ENCODE measurements around the gene PKP2.
A peak's percentile ranks its signal among the peaks of the same experiment; 100 is the strongest.

The PKP2 gene

DNA sequence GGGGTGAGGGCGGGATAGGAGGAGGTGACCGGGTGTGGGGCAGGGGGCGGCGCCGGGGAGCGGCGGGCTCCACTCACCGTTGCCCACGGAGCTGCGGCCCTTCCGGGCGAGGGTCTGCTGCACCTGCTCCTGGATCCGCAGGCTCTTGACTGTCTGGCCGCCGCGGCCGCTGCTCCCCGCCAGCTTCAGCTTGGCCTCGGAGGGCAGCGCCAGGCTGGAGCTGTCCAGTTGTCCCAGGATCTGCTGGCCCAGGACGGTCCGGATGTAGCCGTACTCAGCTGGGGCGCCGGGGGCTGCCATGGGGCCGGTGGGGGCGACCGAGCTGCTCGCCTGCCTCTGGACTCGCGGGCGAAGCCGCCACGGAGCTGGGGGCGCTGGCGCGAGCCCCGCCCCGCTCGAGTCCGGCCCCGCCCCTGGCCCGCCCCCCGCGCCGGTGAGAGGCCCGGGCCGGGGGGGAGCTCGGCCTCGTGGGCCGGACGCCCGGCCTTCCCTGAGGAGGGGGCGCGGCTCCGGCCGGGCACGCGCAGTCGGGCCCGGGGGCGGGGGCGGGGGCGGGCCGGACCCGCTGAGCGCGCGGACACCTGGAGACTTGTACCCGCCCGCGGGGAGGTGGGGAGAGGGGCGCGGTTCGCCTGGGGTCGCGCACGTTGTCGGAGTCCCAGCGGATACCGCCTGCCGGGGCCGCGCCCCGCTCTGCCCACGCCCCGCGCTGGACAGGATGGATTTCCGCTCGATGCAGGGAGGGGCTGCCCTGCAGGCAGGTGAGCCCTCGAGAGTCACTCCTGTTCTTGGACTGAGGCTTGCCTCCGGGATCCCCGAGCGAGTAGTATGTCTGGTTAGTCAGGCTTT, at the start of gene PKP2:
Gene PKP2, minus strand, starts transcription at position 346 of the 849 bp plus-strand sequence. Its CDS starts 46 bp downstream, at position 300.
- DNase-seq: peak; percentile 89 to 94

- DNase-seq: no peak
Observed at GRCh38 chr12:32944195-32944594, 47.6 kb upstream of the PKP2 start.

- no peak for DNase-seq
Observed at GRCh38 chr12:32939801-32940200, 43.2 kb upstream of the PKP2 start.

DNA sequence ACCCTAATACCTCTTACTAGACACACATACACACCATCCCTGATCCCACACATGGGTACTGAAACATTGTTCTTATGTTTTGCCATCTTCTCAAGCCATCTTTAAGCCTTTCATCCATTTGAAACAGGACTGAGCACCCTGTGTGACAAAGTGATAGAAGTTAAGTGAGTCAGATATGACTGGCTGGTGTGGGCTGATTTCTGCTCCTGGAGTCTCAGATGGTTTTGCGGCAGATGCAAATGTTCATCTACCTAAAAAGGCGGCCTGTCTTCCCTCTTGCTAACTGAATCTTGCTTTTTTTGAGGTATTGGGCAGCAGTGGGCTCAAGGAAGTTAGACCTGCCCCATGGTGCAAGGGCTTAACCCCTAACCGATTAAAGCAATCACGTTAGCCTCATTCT, 30.4 kb upstream of the PKP2 start:
- no peak for DNase-seq

- no peak for DNase-seq
Observed at GRCh38 chr12:32926356-32926755, 29.8 kb upstream of the PKP2 start.

- DNase-seq: no peak
Observed at GRCh38 chr12:32922546-32923297, 26.1 kb upstream of the PKP2 start.

- no peak for DNase-seq
Observed at GRCh38 chr12:32921397-32921796, 24.8 kb upstream of the PKP2 start.

GRCh38 chr12:32920506-32921085, 24.0 kb upstream of the PKP2 start:
- no peak for DNase-seq

GRCh38 chr12:32918890-32919801, 22.6 kb upstream of the PKP2 start:
- peak; percentile 34 to 39 for DNase-seq

DNA sequence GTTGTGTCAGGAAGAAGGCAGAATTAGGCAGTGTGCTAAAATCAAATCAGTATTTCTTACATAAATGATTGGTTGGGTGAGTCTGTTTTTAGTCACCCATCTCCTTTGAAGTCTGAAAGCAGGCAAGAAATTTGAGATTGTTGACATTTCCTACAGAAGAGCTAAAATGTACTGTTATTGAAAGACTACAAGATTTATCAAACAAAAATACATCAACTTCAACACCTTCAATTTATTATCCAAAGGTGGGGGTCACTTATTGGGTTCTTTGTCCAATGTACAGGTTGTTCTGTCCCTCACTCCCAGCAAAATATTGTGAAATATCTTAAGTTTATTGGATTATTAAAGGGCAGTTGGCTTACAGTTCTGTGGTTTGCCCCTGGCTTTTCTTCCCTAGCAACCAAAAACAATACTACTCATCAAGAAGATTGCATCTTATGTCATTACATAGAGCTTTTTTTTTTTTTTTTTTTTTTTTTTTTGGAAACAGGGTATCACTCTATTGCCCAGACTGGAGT, 20.6 kb upstream of the PKP2 start:
- DNase-seq: no peak

DNA sequence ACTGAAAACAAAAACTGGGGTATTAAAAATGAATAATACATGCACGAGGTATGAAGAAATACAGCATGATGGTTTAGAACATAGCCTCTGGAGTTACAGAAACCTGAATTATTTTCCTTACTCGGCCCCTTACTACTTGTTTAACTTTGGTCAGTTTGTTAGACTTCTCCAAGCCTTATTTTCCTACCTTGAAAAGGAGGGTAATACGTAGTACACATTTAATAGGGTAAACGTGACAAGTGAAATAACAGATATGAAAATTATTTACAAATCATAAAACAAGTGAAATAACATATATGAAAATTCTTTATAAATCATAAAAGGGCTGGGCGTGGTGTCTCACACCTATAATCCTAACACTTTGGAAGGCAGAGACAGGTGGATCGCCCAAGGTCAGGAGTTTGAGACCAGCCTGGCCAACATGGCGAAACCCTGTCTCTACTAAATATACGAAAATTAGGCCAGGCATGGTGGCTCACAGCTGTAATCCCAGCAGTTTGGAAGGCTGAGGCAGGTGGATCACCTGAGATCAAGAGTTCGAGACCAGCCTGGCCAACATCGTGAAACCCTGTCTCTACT, 11.4 kb upstream of the PKP2 start:
- no peak for DNase-seq

DNA sequence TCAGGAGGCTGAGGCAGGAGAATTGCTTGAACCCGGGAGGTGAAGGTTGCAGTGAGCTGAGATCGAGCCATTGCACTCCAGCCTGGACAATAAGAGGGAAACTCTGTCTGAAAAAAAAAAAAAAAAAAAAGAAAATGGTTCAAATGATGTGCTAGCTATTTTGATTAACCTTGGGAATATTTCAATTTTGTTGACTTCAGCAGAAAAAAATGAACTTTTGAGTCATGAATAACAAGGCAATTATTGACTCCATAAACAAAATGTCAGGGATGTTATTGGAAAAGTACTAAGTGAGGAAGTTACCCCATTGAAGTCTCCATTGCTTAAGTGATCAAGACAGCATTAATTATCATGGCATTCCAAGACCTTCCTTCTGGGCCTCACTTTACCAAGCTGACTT, 10.6 kb upstream of the PKP2 start:
- no peak for DNase-seq

- no peak for DNase-seq
Observed at GRCh38 chr12:32906399-32907165, 10.0 kb upstream of the PKP2 start.

DNA sequence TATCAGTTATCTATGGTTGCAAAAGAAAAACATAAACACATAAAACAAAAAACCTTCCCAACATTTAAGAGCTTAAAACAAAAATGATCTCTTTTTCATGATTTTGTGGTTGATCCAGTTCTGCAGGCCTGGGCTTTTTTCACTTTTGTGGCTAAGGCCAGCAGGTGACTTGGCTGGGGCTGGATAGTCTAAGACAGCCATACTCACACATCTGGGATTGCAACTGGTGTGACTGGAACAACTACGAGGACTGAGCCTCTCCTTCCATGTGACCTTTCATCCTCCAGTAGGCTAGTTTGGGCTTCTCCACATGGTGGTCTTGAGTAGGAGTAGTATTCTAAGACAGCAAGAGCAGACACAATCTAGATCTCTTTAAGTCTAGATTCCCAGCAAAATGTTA, 7.2 kb upstream of the PKP2 start:
- no peak for DNase-seq

DNA sequence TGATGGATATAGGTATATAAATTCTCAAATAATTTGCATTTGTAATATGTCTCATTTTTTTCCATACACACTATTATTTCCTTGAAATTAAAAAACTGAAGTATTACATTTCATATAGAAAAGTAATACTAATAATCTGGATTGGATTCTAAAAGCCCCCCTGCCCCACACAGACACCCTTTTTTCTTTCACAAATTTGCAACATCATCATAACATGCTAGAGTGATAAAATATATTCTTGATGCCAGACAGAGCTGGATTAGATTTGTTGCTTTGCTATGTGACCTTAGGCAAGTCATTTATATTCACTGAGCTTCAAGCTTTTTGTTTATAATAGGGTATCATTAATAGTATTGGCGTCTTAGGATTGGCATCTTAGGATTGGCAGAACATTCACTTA, 6.7 kb upstream of the PKP2 start:
- DNase-seq: no peak

GRCh38 chr12:32902287-32902997, 5.9 kb upstream of the PKP2 start:
- DNase-seq: no peak

- no peak for DNase-seq
Observed at GRCh38 chr12:32901553-32901952, 5.0 kb upstream of the PKP2 start.

DNA sequence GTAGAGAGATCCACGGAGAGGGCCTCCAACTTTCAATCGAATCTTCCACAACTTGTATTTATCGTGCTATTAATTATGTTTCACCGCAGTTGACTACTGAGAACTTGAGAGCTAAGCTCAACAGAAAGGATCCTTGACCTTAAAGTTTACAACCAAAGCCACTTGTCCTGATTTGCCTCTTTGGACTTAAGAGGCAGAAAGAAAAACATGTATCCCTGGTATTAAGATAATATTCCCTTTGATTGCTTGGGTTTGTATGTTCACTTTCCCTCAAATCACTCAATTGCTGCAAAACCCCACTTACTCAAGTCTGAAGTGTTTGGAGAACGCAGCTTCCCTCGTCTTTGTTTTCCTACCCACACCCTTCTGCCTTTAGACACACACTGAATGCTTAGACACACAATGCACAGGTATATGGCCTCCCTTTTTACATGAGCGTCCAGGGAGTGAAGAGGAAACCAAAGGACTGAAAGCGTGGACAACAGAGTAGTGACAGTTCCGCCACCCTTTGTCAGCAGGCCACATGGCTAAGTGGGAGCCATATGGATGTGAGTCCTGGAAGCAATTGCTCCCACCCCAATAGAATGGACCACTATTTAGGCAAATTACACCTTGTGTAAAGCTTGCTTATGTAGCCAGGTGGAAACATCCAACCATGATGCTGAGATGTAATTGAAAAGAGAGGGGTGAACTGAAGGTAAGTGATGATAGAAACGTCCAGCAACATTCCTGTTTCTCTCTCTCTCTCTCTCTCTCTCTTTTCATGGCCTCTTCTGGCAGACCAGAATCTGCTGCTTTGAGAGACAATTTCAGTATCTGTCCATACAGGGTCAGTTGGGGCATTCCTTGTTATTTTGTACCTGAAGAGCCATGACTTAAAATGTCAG, 1.4 kb upstream of the PKP2 start:
- peak in 1 of 2 experiments; percentile 26 for DNase-seq

GRCh38 chr12:32897281-32897610, 669 bp upstream of the PKP2 start:
- no peak for DNase-seq
